Forelimb muscle (tissue), 1 donor: ENCODE data around the gene PLEK2. TPM values are rescaled to one million over a fixed set of nuclear protein-coding genes. Genes with fewer than 3 reads are reported as not detected.

Experiments used
- DNase-seq: peaks from one replicate; pipeline ENCODE4 v3.0.0-alpha.2; 2013; ENCODE audit warnings: low read depth
- polyA plus RNA-seq: library from polyadenylated mRNA; unstranded; fragments of 120-200 nt; gene quantifications from one replicate; pipeline ENCODE4 v1.2.1, GENCODE V29; 2013; ENCODE audit not compliant: insufficient read length

The PLEK2 gene
- polyA plus RNA-seq, 1 donor: 0.89 TPM

DNA sequence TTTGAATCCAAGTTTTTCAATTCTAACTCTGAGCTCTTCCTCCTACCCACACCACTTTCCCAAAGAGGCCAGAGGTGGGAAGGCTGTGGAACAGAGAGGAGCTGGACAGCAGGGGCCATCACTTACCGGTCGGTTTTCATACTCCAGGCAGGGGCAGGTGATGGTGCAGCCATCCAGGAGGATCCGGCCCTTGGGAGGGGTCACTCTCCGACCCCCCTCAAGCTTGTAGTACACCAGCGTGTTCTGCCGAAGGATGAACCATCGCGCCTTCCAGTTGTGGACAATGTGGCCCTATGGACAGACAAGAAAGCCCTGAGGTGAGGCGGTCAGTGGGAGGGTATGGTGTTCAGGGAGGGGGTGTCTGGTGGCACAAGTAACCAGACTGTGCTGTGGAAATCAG is 14.4 kb downstream of the PLEK2 start:
- no peak for DNase-seq

GRCh38 chr14:67396381-67396970 is 15.5 kb downstream of the PLEK2 start:
- DNase-seq: no peak

DNA sequence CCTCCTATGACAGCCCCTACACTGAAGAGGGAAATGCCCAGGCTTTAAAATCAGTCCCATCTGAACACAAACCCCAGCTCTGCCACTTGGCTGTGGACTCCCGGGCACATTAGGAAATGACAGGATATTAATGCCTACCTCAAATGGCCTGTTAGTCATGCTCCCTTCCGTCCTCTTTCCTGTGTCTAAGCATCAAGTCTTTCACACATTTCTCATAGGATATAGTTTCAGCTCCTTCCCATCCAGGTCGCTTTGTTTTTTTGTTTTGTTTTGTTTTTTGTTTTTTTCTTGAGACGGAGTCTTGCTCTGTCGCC is 16.1 kb downstream of the PLEK2 start:
- DNase-seq: no peak

- no peak for DNase-seq
Observed at GRCh38 chr14:67395086-67395875, 16.7 kb downstream of the PLEK2 start.

GRCh38 chr14:67393689-67394088 is 18.3 kb downstream of the PLEK2 start:
- no peak for DNase-seq

DNA sequence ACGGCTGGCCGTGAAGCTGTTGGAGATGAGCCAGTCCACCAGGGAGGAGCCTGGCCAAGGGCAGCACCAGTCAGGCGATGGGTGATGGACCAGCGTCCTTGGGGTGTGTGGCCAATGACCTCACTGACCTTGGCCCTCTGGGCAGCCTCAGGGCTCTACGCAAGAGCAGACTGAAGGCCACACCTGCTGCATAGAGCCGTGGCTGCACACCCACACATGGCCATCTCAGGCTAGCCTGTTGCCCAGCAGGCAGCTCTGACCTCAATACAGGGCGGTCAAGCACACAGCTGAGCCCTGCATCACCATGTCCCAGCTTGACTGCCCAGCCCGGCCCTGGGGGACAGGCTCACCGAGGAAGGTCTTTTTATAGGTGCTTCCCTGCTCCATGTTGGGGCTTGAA is 19.2 kb downstream of the PLEK2 start:
- DNase-seq: no peak

- DNase-seq: no peak
Observed at GRCh38 chr14:67392123-67392522, 19.8 kb downstream of the PLEK2 start.

- no peak for DNase-seq
Observed at GRCh38 chr14:67391268-67391667, 20.7 kb downstream of the PLEK2 start.

GRCh38 chr14:67389811-67390534 is 22.0 kb downstream of the PLEK2 start:
- DNase-seq: no peak

GRCh38 chr14:67389275-67389674 is 22.7 kb downstream of the PLEK2 start:
- DNase-seq: no peak

DNA sequence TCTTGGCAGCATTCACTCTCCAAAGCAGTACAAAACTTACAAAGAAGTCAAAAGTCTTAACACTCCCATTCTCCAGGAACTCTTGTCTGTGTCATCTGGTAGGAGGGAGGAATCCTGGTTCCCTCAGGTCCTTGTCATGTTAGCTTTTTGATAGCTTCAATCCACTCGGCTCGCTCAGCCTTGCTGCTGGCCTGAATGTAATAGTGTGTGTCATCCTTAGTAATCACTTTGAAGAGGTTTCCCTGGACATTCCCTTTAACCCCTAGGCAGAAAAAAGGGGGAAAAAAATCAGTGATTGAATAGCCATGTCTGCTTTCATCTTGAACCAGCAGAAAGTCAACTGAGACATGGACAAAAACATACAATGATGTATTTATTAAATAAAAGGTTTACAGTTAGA is 24.8 kb downstream of the PLEK2 start:
- DNase-seq: no peak

GRCh38 chr14:67385618-67386017 is 26.3 kb downstream of the PLEK2 start:
- DNase-seq: no peak

GRCh38 chr14:67385120-67385519 is 26.8 kb downstream of the PLEK2 start:
- DNase-seq: no peak

DNA sequence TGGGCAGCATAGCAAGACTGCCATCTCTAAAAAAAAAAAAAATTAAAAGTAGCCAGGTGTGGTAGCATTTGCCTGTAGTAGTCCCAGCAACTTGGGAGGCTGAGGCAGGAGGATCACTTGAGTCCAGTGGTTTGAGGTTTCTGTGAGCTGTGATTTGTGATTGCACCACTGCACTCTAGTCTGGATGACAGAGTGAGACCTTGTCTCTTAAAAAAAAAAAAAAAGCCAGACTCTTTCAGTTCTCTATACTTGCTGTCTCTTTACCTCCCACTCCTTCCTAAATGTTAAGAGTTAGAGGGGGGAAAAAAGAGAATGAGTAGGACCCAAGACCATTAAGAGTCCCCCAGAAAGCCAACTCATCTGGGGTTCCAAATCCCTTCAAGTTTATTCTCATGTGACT is 34.0 kb downstream of the PLEK2 start:
- no peak for DNase-seq

DNA sequence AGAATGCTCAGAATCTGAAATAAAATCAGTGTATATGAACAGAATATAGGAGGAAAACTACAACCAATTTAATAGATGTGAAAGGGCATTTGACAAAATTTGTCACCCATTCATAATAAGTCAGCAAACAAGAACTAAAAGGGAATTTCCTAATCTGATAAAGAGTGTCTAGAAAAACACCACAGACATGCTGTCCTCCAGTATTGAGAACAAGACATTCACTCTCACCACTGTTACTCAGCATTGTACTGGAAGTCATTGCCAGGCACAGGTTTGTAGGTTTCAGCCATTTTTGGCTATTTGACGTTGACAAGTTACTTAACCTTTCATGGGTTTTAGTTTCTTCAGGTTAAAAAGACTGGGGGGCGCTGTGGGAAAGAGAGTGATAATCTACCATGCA is 38.6 kb downstream of the PLEK2 start:
- no peak for DNase-seq

GRCh38 chr14:67372833-67373232 is 39.1 kb downstream of the PLEK2 start:
- no peak for DNase-seq

DNA sequence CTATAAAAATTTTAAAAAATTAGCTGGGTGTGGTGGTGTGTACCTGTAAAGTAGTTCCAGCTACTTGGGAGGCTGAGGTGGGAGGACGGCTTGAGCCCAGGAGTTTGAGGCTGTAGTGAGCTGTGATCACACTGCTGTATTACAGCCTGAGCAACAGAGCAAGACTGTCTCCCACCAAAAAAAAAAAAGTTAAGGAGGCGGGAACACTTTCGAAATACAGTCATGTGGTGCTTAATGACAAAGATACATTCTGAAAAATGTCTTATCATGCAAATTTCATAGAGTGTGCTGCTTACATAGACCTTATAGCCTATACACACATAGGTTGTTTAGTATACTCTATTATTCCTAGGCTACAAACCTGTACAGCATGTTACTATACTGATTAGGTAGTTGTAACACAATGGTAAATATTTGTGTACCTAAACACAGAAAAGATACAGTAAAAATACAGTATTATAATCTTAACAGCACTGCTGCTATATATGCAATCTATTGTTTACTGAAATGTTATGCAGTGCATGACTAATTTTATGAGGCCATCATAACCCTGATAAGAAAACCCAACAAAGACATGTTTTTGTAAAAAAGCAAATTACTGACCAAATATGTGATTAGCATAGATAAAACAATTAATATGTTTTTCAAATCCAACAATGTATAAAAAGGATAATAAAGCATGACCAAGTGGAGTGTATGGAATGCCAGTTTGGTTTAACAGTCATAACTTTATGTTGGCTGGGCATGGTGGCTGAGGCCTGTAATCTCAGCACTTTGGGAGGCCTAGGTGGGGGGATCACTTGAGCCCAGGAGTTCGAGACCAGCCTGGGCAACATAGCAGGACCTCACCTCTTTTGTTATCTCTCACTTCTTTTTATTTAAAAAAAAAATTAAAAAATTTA is 40.5 kb downstream of the PLEK2 start:
- no peak for DNase-seq

DNA sequence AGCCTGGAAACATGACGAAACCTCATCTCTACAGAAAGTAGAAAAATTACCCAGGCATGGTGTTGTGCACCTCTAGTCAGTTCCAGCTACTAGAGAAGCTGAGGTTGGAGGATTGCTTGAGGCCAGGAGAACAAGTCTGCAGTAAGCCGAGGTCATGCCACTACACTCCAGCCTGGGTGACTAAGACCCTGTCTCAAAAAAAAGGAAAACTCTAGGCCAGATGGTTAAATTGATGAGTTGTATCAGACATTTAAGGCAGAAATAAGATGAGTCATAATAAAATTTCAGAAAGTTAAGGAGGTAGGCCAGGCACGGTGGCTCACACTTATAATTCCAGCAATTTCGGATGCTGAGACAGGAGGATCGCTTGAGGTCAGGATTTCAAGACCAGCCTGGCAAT is 41.1 kb downstream of the PLEK2 start:
- DNase-seq: no peak

- DNase-seq: no peak
Observed at GRCh38 chr14:67365476-67365875, 46.5 kb downstream of the PLEK2 start.

- DNase-seq: no peak
Observed at GRCh38 chr14:67360470-67361206, 51.3 kb downstream of the PLEK2 start.

DNA sequence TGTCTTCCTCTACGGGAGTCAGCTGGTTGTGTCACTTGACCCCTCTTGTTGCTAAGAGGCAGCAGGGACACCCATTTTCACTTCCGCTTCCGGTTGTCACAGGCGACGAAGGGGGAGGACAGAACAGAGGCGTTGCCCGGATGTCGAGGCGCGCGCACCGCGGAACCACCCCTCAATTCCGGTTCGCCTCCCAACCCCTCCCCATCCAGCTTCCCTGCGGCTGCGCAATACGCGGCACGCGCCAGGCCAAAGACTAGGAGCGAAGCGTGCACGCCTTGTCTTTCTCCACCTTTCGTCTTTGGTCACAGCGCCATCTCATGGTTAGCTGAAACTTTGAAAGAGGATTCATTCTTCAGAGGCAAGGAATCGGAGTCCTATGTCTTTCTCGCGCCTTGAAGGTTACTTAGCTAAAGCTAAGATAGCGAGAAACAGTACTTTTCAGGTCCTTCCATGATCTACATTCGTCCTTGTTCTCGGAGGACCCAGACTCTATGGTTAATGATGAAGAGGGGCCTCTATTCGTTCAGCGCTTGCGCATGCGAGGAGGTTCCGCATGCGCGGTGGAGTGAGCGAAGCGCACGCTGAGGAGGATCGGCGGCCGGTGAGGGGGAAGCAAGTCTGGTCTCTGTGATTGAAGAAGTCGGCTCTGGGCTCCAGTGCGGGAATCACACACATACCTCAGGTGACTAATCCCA is 52.0 kb downstream of the PLEK2 start, which contains the start of the genes ATP6V1D and EIF2S1:
Gene ATP6V1D, minus strand, starts transcription at position 30 of the 695 bp plus-strand sequence. CDS start 106 bp downstream, outside the sequence.
Gene EIF2S1, plus strand, starts transcription at position 554 of the 695 bp plus-strand sequence. CDS start 4,440 bp downstream, outside the sequence.
- DNase-seq: peak; percentile 97
